BJ (cell line): ENCODE data around the gene KCNN4. TPM values are rescaled to one million over a fixed set of nuclear protein-coding genes. Genes with fewer than 3 reads are reported as not detected.
"Not testable (repeated sequence)": the region's sequence is repeated elsewhere in the genome, so short reads cannot be mapped to it uniquely, and the experiment has no call there.

Experiments used
- CTCF ChIA-PET: fragments of 350-600 bp; formaldehyde crosslinking; extraction: SDS; loops from one replicate; lab custom pipeline; 2021; ENCODE audit warnings: antibody characterized with exemption, inconsistent platforms; lab: Yijun Ruan, JAX
- POLR2A ChIA-PET: fragments of 300-600 bp; sonication (Branson Sonifier 250); formaldehyde crosslinking; extraction: SDS; loops from one replicate; lab custom pipeline; 2021; ENCODE audit warnings: antibody characterized with exemption; lab: Charles Lee
- DNase-seq: peaks from one replicate; pipeline ENCODE4 v3.0.0-alpha.2; 2011; ENCODE audit warnings: low read depth
- H3K27me3 ChIP-seq: 2 replicates; pipeline ENCODE4 v1.6.0; 2011; ENCODE audit warnings: low read length; ENCODE audit not compliant: control insufficient read depth, insufficient read depth
- H3K36me3 ChIP-seq: 2 replicates; pipeline ENCODE4 v1.5.1; 2011; ENCODE audit warnings: low read length; ENCODE audit not compliant: control insufficient read depth, insufficient read depth
- H3K4me3 ChIP-seq: 2 replicates; pipeline ENCODE4 v1.5.1; 2011; ENCODE audit warnings: low read depth, mild to moderate bottlenecking, control low read depth, low read length
- polyA plus RNA-seq: library from polyadenylated mRNA; depleted of rRNA; stranded (reverse); fragments of >200 nt; gene quantifications from 2 replicates; pipeline ENCODE4 v1.2.3, GENCODE V29; 2011
- TF ChIP-seq, protein P1 (sequence below): IDR thresholded peaks from 2 replicates; pipeline ENCODE4 v1.5.1; 2011; ENCODE audit warnings: low read depth, mild to moderate bottlenecking, control low read depth, inconsistent platforms, low read length, moderate library complexity; ENCODE audit not compliant: insufficient read depth

The KCNN4 gene
- polyA plus RNA-seq, 1 experiment: 0.38 TPM

DNA sequence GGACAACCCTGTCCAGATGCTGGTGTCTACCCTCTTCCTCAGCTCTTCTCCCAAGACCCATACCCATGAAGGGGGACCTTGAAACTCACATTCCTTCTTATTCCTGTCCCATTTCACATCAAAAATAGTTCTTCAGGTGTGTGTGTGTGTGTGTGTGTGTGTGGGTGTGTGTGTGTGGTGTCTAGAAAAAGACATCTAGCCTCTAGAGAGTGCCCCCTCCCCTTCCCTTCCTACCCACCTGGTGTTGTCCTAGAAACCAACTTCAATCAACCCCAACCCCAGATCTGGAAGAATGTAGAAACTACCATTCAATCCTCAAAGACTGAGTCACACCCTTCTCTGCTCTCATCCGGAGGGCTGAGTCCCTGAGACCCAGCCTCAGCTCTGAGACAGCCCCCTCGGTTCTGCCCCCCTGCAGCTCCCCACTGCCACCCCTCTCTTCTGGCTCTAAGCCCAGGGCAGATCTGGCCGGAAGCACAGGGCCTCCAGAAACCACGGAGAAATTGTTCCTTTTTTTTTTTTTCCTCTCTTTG is 3.5 kb downstream of the KCNN4 start:
- DNase-seq: no peak
- POLR2A ChIA-PET: no interaction called here
- H3K27me3 ChIP-seq: peaks cover 2% of the 10 kb centered on the region; the same call in 1 of the 2 replicates
- H3K4me3 ChIP-seq: no peak overlapping the region
- no peaks in the 10 kb centered on the region for H3K36me3 ChIP-seq
- TF ChIP-seq, protein P1, sequence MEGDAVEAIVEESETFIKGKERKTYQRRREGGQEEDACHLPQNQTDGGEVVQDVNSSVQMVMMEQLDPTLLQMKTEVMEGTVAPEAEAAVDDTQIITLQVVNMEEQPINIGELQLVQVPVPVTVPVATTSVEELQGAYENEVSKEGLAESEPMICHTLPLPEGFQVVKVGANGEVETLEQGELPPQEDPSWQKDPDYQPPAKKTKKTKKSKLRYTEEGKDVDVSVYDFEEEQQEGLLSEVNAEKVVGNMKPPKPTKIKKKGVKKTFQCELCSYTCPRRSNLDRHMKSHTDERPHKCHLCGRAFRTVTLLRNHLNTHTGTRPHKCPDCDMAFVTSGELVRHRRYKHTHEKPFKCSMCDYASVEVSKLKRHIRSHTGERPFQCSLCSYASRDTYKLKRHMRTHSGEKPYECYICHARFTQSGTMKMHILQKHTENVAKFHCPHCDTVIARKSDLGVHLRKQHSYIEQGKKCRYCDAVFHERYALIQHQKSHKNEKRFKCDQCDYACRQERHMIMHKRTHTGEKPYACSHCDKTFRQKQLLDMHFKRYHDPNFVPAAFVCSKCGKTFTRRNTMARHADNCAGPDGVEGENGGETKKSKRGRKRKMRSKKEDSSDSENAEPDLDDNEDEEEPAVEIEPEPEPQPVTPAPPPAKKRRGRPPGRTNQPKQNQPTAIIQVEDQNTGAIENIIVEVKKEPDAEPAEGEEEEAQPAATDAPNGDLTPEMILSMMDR: no peak
- CTCF ChIA-PET: interaction anchor here (0.6 to 6.1 kb wide), 7 partner anchors 8 to 1562 kb away, joined by 3 to 71 read pairs (median 6); no protein-coding TSS in a partner anchor

DNA sequence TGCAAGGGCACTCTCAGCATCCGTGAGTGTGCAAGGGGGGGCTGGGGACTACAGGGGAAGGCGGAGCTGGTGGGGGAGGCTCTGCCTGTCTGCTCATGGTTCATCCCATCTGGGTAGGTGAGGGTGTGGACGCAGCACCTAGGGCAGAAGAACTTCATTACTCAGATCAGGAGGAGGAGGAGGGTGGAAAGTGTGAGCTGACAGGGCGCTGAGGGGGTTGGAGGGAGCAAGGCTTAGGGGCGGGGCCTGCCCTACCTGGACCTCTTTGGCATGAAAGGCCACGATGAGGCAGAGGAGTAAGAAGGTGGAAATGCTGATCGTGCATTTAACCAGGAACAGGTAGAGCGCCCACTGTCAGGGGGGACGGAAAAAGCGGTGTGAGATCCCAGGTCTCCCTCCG is 4.5 kb downstream of the KCNN4 start:
- POLR2A ChIA-PET: no interaction called here
- no peak overlapping the region for H3K4me3 ChIP-seq
- DNase-seq: no peak
- no peaks in the 10 kb centered on the region for H3K36me3 ChIP-seq
- H3K27me3 ChIP-seq: peaks cover 2% of the 10 kb centered on the region; the same call in 1 of the 2 replicates
- CTCF ChIA-PET: interaction anchor here (0.8 to 6.1 kb wide), 5 partner anchors 9 to 33 kb away, joined by 4 to 71 read pairs (median 19); no protein-coding TSS in a partner anchor
- TF ChIP-seq, protein P1: no peak

DNA sequence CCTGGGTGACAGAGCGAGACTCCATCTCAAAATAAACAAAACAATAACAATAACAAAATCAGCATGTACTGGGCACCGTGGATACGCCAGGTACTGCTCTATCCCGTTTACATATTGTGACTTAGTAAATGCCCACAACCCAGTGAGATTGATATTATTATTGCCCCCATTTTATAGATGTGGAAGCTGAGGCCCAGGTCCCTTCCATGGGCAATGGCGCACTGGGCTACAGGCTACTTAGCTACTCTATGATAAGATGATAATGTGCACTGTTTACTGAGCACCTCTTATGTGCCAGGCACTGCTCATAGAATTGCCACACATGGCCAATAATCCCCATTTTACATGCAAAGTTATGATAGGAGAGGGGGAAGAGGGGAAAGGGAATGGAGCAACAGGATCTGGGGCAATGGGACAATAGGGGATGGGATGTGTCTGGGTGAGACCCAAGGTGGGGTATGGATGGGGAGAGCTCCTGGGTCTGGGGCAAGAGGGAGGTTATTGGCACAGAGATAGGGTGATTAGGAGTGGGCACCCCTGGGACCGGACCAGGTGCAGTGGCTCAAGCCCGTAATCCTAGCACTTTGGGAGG is 5.4 kb downstream of the KCNN4 start:
- peaks cover 2% of the 10 kb centered on the region; the same call in 1 of the 2 replicates for H3K27me3 ChIP-seq
- no peak for DNase-seq
- H3K4me3 ChIP-seq: no peak overlapping the region
- TF ChIP-seq, protein P1: no peak
- ChIA-PET CTCF (interaction anchor here (0.6 to 6.1 kb wide), 14 partner anchors 9 to 106 kb away, joined by 3 to 71 read pairs (median 5); partner anchors contain the start of gene PLAUR), POLR2A (no interaction called here)
- H3K36me3 ChIP-seq: no peaks in the 10 kb centered on the region

DNA sequence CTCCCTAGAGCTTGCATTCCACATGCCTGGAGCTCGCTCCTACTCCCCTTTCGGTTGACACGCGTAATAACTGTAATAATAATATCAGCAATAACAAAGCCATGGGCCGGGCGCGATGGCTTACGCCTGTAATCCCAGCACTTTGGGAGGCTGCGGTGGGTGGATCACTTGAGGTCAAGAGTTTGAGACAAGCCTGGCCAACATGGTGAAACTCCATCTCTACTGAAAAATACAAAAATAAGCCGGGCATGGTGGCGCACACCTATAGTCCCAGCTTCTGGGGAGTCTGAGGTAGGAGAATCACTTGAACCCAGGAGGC is 5.9 kb downstream of the KCNN4 start:
- H3K27me3 ChIP-seq, POLR2A ChIA-PET, H3K4me3 ChIP-seq, H3K36me3 ChIP-seq, DNase-seq: not testable (repeated sequence)
- CTCF ChIA-PET: interaction anchor here (0.6 to 6.1 kb wide), 17 partner anchors 8 to 105 kb away, joined by 3 to 71 read pairs (median 5); partner anchors contain the start of gene PLAUR

DNA sequence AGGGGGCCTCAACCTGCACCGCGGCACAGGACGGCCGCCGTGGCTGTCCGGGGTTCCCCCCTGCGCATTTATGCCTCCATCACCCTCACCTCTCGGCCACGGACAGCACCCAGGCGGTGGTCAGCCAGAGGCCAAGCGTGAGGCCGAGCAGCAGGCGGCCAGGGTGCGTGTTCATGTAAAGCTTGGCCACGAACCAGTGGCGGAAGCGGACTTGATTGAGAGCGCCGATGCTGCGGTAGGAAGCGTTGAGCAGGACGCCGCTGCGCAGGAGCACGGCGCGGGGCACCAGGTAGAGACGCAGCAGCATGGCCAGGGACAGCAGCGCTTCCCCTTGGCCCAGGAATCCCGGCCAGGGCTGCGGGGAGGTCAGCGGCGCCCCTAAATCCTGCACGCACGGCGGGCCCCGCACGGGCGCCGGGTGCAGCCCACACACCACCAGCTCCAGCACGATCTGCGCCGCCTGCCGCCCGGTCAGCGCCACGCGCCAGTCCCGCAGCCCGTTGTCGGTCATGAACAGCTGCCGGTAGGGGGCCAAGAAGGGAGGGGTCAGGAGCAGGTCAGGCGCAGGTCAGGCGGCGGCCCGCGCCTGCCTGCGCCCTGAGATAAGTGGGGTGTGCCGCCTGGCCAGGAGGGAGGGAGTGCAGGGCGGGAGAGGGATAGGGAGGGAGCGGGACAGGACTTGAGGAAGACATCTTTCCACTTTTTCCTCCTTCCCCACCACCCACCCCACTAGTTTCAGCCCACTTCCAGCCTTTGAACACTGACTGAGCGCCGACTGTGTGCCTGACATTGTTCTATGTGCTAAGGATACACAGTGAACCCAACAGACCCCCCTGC is 6.5 kb downstream of the KCNN4 start:
- ChIA-PET CTCF (interaction anchor here (0.6 to 6.1 kb wide), 20 partner anchors 9 to 1094 kb away, joined by 3 to 71 read pairs (median 4); partner anchors contain the start of gene PLAUR), POLR2A (no interaction called here)
- H3K27me3 ChIP-seq: peaks cover 2% of the 10 kb centered on the region; the same call in 1 of the 2 replicates
- TF ChIP-seq, protein P1: peak; percentile 85
- DNase-seq: no peak
- no peak overlapping the region for H3K4me3 ChIP-seq
- H3K36me3 ChIP-seq: no peaks in the 10 kb centered on the region
